Brain microvascular endothelial cell (primary cell): ENCODE measurements around the gene ZBTB21.
"Not testable (repeated sequence)": the region's sequence is repeated elsewhere in the genome, so short reads cannot be mapped to it uniquely, and the experiment has no call there.

Source experiments
- DNase-seq: peaks from one replicate; pipeline ENCODE4 v3.0.0-alpha.2; 2020
- H3K27ac ChIP-seq: fragments of 250-450 bp; sonication (Bioruptor Pico); 2 replicates; pipeline ENCODE4 v1.5.1; 2020; ENCODE audit warnings: mild to moderate bottlenecking, moderate library complexity
- H3K27me3 ChIP-seq: fragments of 250-450 bp; sonication (Bioruptor Pico); replicated peaks from 2 replicates; pipeline ENCODE4 v1.5.1; 2020; ENCODE audit warnings: mild to moderate bottlenecking
- H3K36me3 ChIP-seq: fragments of 250-450 bp; sonication (Bioruptor Pico); replicated peaks from 2 replicates; pipeline ENCODE4 v1.5.1; 2020; ENCODE audit warnings: mild to moderate bottlenecking
- H3K4me3 ChIP-seq: 2 replicates; pipeline ENCODE4 v1.5.1; 2011; ENCODE audit warnings: low read depth, mild to moderate bottlenecking, control low read depth, low read length, moderate library complexity
- in situ Hi-C: cut with HindIII; loops from 2 replicates; pipeline ENCODE4 v1.10.0; 2017; ENCODE audit warnings: low sequenced_read_pairs, low pct_ligation_motif_present
- TF ChIP-seq, protein P1 (sequence below): IDR thresholded peaks from 2 replicates; pipeline ENCODE4 v1.5.1; 2011; ENCODE audit warnings: low read depth, mild to moderate bottlenecking, moderate library complexity, low read length, control low read depth, inconsistent platforms; ENCODE audit errors: missing control alignments

Gene ZBTB21

GRCh38 chr21:41961753-41962152 is 48.4 kb downstream of the ZBTB21 start:
- no peak for DNase-seq
- H3K27ac ChIP-seq, result no peak overlapping the region
- H3K27me3 ChIP-seq, result no peaks in the 10 kb centered on the region
- H3K36me3 ChIP-seq, result no peaks in the 10 kb centered on the region
- TF ChIP-seq, protein P1, sequence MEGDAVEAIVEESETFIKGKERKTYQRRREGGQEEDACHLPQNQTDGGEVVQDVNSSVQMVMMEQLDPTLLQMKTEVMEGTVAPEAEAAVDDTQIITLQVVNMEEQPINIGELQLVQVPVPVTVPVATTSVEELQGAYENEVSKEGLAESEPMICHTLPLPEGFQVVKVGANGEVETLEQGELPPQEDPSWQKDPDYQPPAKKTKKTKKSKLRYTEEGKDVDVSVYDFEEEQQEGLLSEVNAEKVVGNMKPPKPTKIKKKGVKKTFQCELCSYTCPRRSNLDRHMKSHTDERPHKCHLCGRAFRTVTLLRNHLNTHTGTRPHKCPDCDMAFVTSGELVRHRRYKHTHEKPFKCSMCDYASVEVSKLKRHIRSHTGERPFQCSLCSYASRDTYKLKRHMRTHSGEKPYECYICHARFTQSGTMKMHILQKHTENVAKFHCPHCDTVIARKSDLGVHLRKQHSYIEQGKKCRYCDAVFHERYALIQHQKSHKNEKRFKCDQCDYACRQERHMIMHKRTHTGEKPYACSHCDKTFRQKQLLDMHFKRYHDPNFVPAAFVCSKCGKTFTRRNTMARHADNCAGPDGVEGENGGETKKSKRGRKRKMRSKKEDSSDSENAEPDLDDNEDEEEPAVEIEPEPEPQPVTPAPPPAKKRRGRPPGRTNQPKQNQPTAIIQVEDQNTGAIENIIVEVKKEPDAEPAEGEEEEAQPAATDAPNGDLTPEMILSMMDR, result no peak
- H3K4me3 ChIP-seq, result no peak overlapping the region
- in situ Hi-C loops, result no loop called here

DNA sequence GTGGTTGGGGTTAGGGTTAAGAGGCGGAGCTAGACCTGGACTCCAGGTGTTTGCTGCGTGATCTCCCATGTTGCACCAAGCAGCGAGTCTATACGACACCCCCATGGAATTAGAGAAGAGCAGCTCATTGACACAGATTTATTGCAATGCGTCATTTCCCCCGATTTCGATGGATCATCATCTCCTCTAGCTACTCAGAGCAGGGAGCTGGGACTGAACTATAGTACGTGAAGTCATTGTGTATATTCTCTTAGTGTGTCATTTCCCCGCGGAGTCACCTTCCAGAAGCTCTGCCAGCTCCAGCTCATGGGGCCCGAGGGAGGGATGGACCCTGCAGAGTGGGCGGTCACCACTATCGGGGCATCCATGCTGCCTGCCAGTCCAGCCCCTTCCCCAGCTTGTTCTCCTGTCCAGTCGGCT is 48.9 kb downstream of the ZBTB21 start:
- TF ChIP-seq, protein P1, result no peak
- in situ Hi-C loops, result no loop called here
- Histone ChIP-seq H3K27me3 (no peaks in the 10 kb centered on the region), H3K4me3 (no peak overlapping the region), H3K36me3 (no peaks in the 10 kb centered on the region), H3K27ac (no peak overlapping the region)
- no peak for DNase-seq

DNA sequence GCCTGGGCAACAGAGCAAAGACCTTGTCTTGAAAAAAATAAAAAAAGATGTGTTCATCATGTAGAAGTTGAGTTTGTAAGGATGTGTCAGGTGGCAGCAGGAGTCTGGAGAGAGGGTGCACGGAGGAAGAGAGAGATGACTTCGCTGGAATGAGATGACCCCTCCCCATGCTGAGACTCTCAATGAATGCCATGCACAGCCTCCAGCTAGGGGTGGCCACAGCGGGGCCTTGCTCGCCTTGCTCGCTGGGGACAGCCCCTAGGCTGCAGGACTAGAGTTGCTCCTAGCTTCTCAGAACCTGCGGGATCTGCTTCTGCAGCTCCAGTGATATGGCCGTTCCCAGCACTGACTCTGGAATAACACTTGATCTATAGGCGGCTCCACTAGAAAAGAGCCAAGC is 49.8 kb downstream of the ZBTB21 start:
- in situ Hi-C loops, result no loop called here
- Histone ChIP-seq H3K4me3 (no peak overlapping the region), H3K27ac (no peak overlapping the region), H3K36me3 (no peaks in the 10 kb centered on the region), H3K27me3 (no peaks in the 10 kb centered on the region)
- no peak for DNase-seq
- TF ChIP-seq, protein P1, result no peak

DNA sequence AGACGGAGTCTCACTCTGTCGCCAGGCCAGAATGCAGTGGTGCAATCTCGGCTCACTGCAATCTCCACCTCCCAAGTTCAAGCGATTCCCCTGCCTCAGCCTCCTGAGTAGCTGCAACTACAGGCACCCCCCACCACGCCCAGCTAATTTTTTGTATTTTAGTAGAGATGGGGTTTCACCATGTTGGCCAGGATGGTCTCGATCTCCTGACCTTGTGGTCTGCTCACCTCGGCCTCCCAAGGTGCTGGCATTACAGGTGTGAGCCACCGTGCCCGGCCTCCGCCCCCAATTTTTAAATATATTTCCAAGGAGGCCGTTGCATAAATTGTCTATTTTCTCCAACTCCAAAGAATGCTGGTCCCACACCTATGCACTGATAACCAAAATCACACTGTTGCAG is 50.5 kb downstream of the ZBTB21 start:
- H3K27ac ChIP-seq, in situ Hi-C loops, H3K36me3 ChIP-seq, DNase-seq, H3K27me3 ChIP-seq, H3K4me3 ChIP-seq: not testable (repeated sequence)

GRCh38 chr21:41958886-41959563 is 51.1 kb downstream of the ZBTB21 start:
- Histone ChIP-seq H3K4me3 (no peak overlapping the region), H3K27me3 (no peaks in the 10 kb centered on the region), H3K36me3 (no peaks in the 10 kb centered on the region), H3K27ac (no peak overlapping the region)
- TF ChIP-seq, protein P1, result no peak
- in situ Hi-C loops, result no loop called here
- no peak for DNase-seq

DNA sequence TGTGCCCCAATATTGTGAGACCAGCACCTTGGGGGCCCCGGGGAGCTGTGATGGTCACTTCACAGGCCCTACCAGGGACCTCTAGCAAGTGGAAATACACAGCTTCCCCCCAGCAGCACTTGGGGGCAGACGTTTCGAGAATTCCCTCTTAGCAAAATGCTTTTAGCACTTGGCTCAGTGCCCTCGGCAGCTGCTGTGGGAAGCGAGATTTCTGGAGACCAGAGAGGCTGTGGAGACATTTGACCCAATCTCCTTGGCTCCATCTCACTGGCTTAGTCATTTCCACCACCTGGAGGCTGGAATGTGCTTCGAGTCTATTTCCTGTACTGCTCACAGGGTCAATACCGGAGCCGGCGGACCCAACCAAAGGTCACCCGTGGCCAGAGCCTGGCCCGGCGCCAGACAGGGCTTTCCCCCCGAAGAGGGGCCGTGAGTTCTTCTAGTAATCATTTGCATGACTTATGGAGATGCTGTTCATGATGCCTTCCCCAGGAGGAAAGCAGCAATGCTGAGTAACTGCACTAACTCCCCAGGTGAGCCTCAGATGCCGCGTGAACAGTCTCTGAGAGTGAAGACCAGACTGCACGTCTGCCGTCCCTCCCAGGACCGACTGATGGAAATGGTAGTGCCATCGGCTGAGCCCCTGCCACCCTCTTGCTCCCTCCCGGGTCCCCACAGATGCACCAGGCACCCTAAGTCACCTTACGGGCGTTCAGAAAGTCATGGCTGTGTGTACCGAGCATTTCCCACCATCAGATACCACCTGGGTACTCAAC is 52.0 kb downstream of the ZBTB21 start:
- in situ Hi-C loops, result no loop called here
- peak overlapping the region; percentile 76 for H3K27ac ChIP-seq
- TF ChIP-seq, protein P1, result peak; percentile 62
- peak; percentile 81 for DNase-seq
- no peaks in the 10 kb centered on the region for H3K27me3 ChIP-seq
- no peak overlapping the region for H3K4me3 ChIP-seq
- H3K36me3 ChIP-seq, result no peaks in the 10 kb centered on the region
